Activated CD8-positive, alpha-beta memory T cell treated with anti-CD3 and anti-CD28 coated beads for 48 hours (primary cell): ENCODE data around the gene TPT1.
"Not testable (repeated sequence)": the region's sequence is repeated elsewhere in the genome, so short reads cannot be mapped to it uniquely, and the experiment has no call there.

Source experiments
- DNase-seq, 3 experiments: peaks; one replicate each; pipeline ENCODE4 v3.0.0-alpha.2; 2020; ENCODE audit warnings: low read depth in 2 of 3, low spot score in 2 of 3

TPT1 gene

GRCh38 chr13:45303026-45303425 is 38.0 kb downstream of the TPT1 start:
- DNase-seq: no peak

- DNase-seq: no peak
Observed at GRCh38 chr13:45302507-45302906, 38.5 kb downstream of the TPT1 start.

- DNase-seq: no peak
Observed at GRCh38 chr13:45301263-45301662, 39.7 kb downstream of the TPT1 start.

GRCh38 chr13:45300190-45300985 is 40.6 kb downstream of the TPT1 start:
- no peak for DNase-seq

GRCh38 chr13:45299194-45299593 is 41.8 kb downstream of the TPT1 start:
- DNase-seq: no peak

GRCh38 chr13:45298550-45298949 is 42.4 kb downstream of the TPT1 start:
- not testable (repeated sequence) for DNase-seq

- DNase-seq: no peak
Observed at GRCh38 chr13:45298206-45298505, 42.8 kb downstream of the TPT1 start.

- no peak for DNase-seq
Observed at GRCh38 chr13:45297456-45298205, 43.4 kb downstream of the TPT1 start.

- DNase-seq: no peak
Observed at GRCh38 chr13:45296259-45296658, 44.7 kb downstream of the TPT1 start.

GRCh38 chr13:45295536-45295935 is 45.4 kb downstream of the TPT1 start:
- DNase-seq: no peak

- no peak for DNase-seq
Observed at GRCh38 chr13:45292176-45292575, 48.8 kb downstream of the TPT1 start.

- DNase-seq: no peak
Observed at GRCh38 chr13:45289936-45290563, 50.9 kb downstream of the TPT1 start.
